K562 (cell line): ENCODE measurements around the gene TXK. TPM values are rescaled to one million over a fixed set of nuclear protein-coding genes. Genes with fewer than 3 reads are reported as not detected.

Experiments used
- ATAC-seq: fragments of 200-7000 bp; cut with Tn5 transposase; 3 replicates; pipeline ENCODE4 v1.9.1; 2020; ENCODE audit warnings: moderate library complexity
- BruUV-seq: library from RNA; stranded (reverse); fragments of 400-500 nt; replicated peaks from 2 replicates; lab custom pipeline; 2021; lab: Mats Ljungman, UMichigan
- CTCF ChIA-PET: fragments of 300-600 bp; formaldehyde crosslinking; extraction: SDS; loops from one replicate; lab custom pipeline; 2021; ENCODE audit warnings: low intra/inter-chr PET ratio; lab: Yijun Ruan, JAX
- POLR2A ChIA-PET: fragments of 300-600, 350-650 bp; sonication (Branson Sonifier 250); formaldehyde crosslinking; extraction: SDS; loops from one replicate; lab custom pipeline; 2021; ENCODE audit warnings: antibody characterized with exemption, inconsistent platforms; lab: Yijun Ruan, JAX
- DNase-seq, 4 experiments: peaks; one replicate each; pipeline versions ENCODE4 v3.0.0 to v3.0.0-alpha.2; 2011 to 2018; ENCODE audit warnings: low spot score in 3 of 4, mixed read lengths in 3 of 4; ENCODE audit errors: extremely low read depth in 1 of 4
- FAIRE-seq: peaks from 2 replicates; lab custom pipeline; 2011; peaks lifted over from hg19 to GRCh38; lab: Jason Lieb, UNC
- H2AFZ ChIP-seq: 2 replicates; pipeline ENCODE4 v1.6.0; 2011; ENCODE audit warnings: low read depth, low read length, control low read depth, inconsistent platforms
- H3K27ac ChIP-seq: fragments of 200-600 bp; 3 replicates; pipeline ENCODE4 v1.8.0; 2011; ENCODE audit warnings: low read depth, mild to moderate bottlenecking, control low read depth, inconsistent platforms, low read length, moderate library complexity, mixed read lengths; ENCODE audit errors: extremely low read depth
- H3K27me3 ChIP-seq, 2 experiments: fragments of 300-600 bp in 1 of 2; 2 replicates in 1 of 2; 3 replicates in 1 of 2; pipeline versions ENCODE4 v1.6.0 to v1.8.0; 2011; ENCODE audit warnings: inconsistent platforms in 2 of 2, low read length in 2 of 2, mild to moderate bottlenecking in 1 of 2, mixed read lengths in 1 of 2, moderate library complexity in 1 of 2; ENCODE audit not compliant: control insufficient read depth in 2 of 2, insufficient read depth in 2 of 2
- H3K36me3 ChIP-seq: fragments of 300-600 bp; 3 replicates; pipeline ENCODE4 v1.8.0; 2011; ENCODE audit warnings: mild to moderate bottlenecking, low read length, inconsistent platforms; ENCODE audit not compliant: control insufficient read depth, insufficient read depth
- H3K4me1 ChIP-seq, 2 experiments: fragments of 200-600 bp in 1 of 2; replicated peaks in 1 of 2; 2 replicates in 1 of 2; 3 replicates in 1 of 2; pipeline versions ENCODE4 v1.5.1 to v1.8.0; 2011; ENCODE audit warnings: inconsistent platforms in 2 of 2, low read length in 2 of 2, mild to moderate bottlenecking in 1 of 2, mixed read lengths in 1 of 2, moderate library complexity in 1 of 2; ENCODE audit not compliant: control insufficient read depth in 2 of 2, insufficient read depth in 2 of 2
- H3K4me2 ChIP-seq: 2 replicates; pipeline ENCODE4 v1.6.1; 2011; ENCODE audit warnings: low read length, control low read depth, inconsistent platforms, mixed read lengths; ENCODE audit not compliant: insufficient read depth
- H3K4me3 ChIP-seq: fragments of 200-600 bp; sonication (generic), shearing (Covaris generic); 2 replicates; pipeline ENCODE4 v1.5.1; 2016; ENCODE audit warnings: control low read depth, inconsistent platforms
- H3K79me2 ChIP-seq: fragments of 200-600 bp; 3 replicates; pipeline ENCODE4 v1.8.0; 2011; ENCODE audit warnings: low read length, inconsistent platforms; ENCODE audit not compliant: control insufficient read depth, insufficient read depth
- H3K9ac ChIP-seq, 2 experiments: 2 replicates each; pipeline versions ENCODE4 v1.6.0 to v1.6.1; 2011; ENCODE audit warnings: low read depth in 2 of 2, low read length in 2 of 2, control low read depth in 1 of 2, inconsistent platforms in 1 of 2, mild to moderate bottlenecking in 1 of 2, mixed read lengths in 1 of 2; ENCODE audit not compliant: insufficient read depth in 1 of 2
- H3K9me1 ChIP-seq: one replicate; pipeline ENCODE4 v1.6.0; 2011; ENCODE audit warnings: inconsistent platforms, mild to moderate bottlenecking, low read length, moderate library complexity; ENCODE audit not compliant: control insufficient read depth, insufficient read depth
- H3K9me3 ChIP-seq: replicated peaks from 2 replicates; pipeline ENCODE4 v1.5.1; 2011; ENCODE audit warnings: low read depth, low read length, inconsistent platforms; ENCODE audit not compliant: control insufficient read depth, insufficient read depth
- H4K20me1 ChIP-seq: replicated peaks from 2 replicates; pipeline ENCODE4 v1.6.1; 2011; ENCODE audit warnings: low read length, inconsistent platforms, mixed read lengths; ENCODE audit not compliant: control insufficient read depth, insufficient read depth
- GATA2 ChIP-seq: sonication (generic); formaldehyde crosslinking; IDR thresholded peaks from 2 replicates; pipeline ENCODE4 v1.4.0; 2020; ENCODE audit warnings: mild to moderate bottlenecking, missing genetic modification reagents
- KHSRP ChIP-seq: fragments of 450-650 bp; IDR thresholded peaks from 2 replicates; pipeline ENCODE4 v1.6.1; 2017
- MITF ChIP-seq: IDR thresholded peaks from 2 replicates; pipeline ENCODE4 v1.6.1; 2014; ENCODE audit warnings: antibody characterized with exemption
- NR4A1 ChIP-seq, 2 experiments: fragments of 250-450 bp in 1 of 2; fragments of 450-650 bp in 1 of 2; sonication (Bioruptor Pico) in 1 of 2; IDR thresholded peaks; 2 replicates each; pipeline versions ENCODE4 v1.4.0 to v1.6.1; 2016 to 2020; ENCODE audit warnings: mild to moderate bottlenecking in 2 of 2, missing compliant biosample characterization in 1 of 2, missing genetic modification characterization in 1 of 2, moderate library complexity in 1 of 2
- NUFIP1 ChIP-seq: fragments of 450-650 bp; IDR thresholded peaks from 2 replicates; pipeline ENCODE4 v1.6.1; 2018; ENCODE audit not compliant: partially characterized antibody
- TEAD4 ChIP-seq, 2 experiments: sonication (generic) in 1 of 2; formaldehyde crosslinking in 1 of 2; IDR thresholded peaks; 2 replicates each; pipeline versions ENCODE4 v1.6.1 to v1.8.0; 2012 to 2022; ENCODE audit warnings: borderline replicate concordance in 1 of 2, inconsistent platforms in 1 of 2, low read length in 1 of 2, mild to moderate bottlenecking in 1 of 2, missing genetic modification reagents in 1 of 2
- ZKSCAN8 ChIP-seq: fragments of 200-800 bp; sonication (Bioruptor generic); IDR thresholded peaks from 2 replicates; pipeline ENCODE4 v1.6.1; 2016; ENCODE audit warnings: missing genetic modification characterization, missing compliant biosample characterization
- ZNF444 ChIP-seq: fragments of 250-450 bp; sonication (Bioruptor Pico); IDR thresholded peaks from 2 replicates; pipeline ENCODE4 v1.4.0; 2020; ENCODE audit warnings: mild to moderate bottlenecking, moderate library complexity
- ZNF584 ChIP-seq: fragments of 200-800 bp; sonication (Bioruptor generic); IDR thresholded peaks from 2 replicates; pipeline ENCODE4 v1.6.1; 2016; ENCODE audit warnings: low read depth, mild to moderate bottlenecking, missing genetic modification characterization, missing compliant biosample characterization
- ZNF778 ChIP-seq: fragments of 450-650 bp; formaldehyde crosslinking; IDR thresholded peaks from 2 replicates; pipeline ENCODE4 v1.4.0; 2020; ENCODE audit warnings: mild to moderate bottlenecking, moderate library complexity
- WGBS: fragments of 100-300 bp; shearing (Covaris generic); methylation state at CpG from one replicate; pipeline ENCODE4 v1.1.6; 2016; ENCODE audit warnings: low coverage, mixed read lengths; ENCODE audit not compliant: insufficient coverage; ENCODE audit errors: missing lambda C conversion rate; 5-methylcytosine and 5-hydroxymethylcytosine counted together
- in situ Hi-C: fragments of 300-500 bp; cut with MboI; formaldehyde crosslinking; loops from 4 replicates; pipeline ENCODE4 v1.15.0; 2018; ENCODE audit warnings: inconsistent platforms, mixed read lengths
- intact Hi-C: fragments of 100-400 bp; cut with micrococcal nuclease; formaldehyde crosslinking; loops from 2 replicates; pipeline ENCODE4 v1.14.2; 2022
- polyA plus RNA-seq, 8 experiments: library from polyadenylated mRNA; depleted of rRNA in 4 of 8; stranded (reverse) in 5 of 8; unstranded in 3 of 8; fragments of >200 nt; fragmentation: Nextera tagmentation in 2 of 8; fragmentation: Illumina TruSeq in 1 of 8; extraction: Ambion mirVana in 2 of 8; extraction: Trizol in 1 of 8; gene quantifications; 2 replicates each; pipeline versions ENCODE4 v1.2.1 to v1.2.3, GENCODE V29; 2011 to 2014; ENCODE audit warnings: inconsistent platforms in 1 of 8, missing spikeins in 1 of 8
- total RNA-seq, 7 experiments: library from RNA; depleted of rRNA in 6 of 7; stranded (reverse); fragments of >200 nt in 6 of 7; fragmentation: Illumina TruSeq in 2 of 7; extraction: Trizol in 2 of 7; gene quantifications; 2 replicates each; pipeline versions ENCODE4 v1.2.1 to v1.2.3, GENCODE V29; 2011 to 2021; ENCODE audit warnings: low replicate concordance in 1 of 7
- TF ChIP-seq, protein P1 (sequence below): fragments of 250-450 bp; sonication (Bioruptor Pico); IDR thresholded peaks from 2 replicates; pipeline ENCODE4 v1.8.0; 2022; ENCODE audit warnings: moderate library complexity, mild to moderate bottlenecking, inconsistent platforms
- TF ChIP-seq, protein P2 (sequence below): fragments of 450-650 bp; formaldehyde crosslinking; conservative IDR thresholded peaks from 2 replicates; pipeline ENCODE4 v1.4.0; 2022; ENCODE audit warnings: mild to moderate bottlenecking, missing genetic modification characterization
- TF ChIP-seq, protein P3 (sequence below): fragments of 250-450 bp; sonication (Bioruptor Pico); IDR thresholded peaks from 2 replicates; pipeline ENCODE4 v1.5.0; 2021

The TXK gene
- total and polyA plus RNA-seq, 9 of the 15 experiments (the other 6 are each of a cell fraction or from before 2014, with no cell fraction given) = 0.24 to 1.1 (median 0.45) TPM; not detected in 1

GRCh38 chr4:48078425-48078824 is 55.6 kb downstream of the TXK start:
- H4K20me1 ChIP-seq = no peaks in the 10 kb centered on the region
- ATAC-seq = no peak
- no peak overlapping the region for H3K9ac ChIP-seq
- H2AFZ ChIP-seq = no peak overlapping the region
- DNase-seq = no peak
- H3K9me3 ChIP-seq = no peaks in the 10 kb centered on the region
- no peaks in the 10 kb centered on the region; a peak in 1 of 5 replicates for H3K4me1 ChIP-seq
- in situ Hi-C loops = no loop called here
- H3K79me2 ChIP-seq = no peaks in the 10 kb centered on the region
- no peaks in the 10 kb centered on the region for H3K27me3 ChIP-seq
- intact Hi-C loops = no loop called here
- FAIRE-seq = no peak
- BruUV-seq = no TSS peak
- H3K4me3 ChIP-seq = no peak overlapping the region
- no peak overlapping the region for H3K4me2 ChIP-seq
- no peaks in the 10 kb centered on the region for H3K36me3 ChIP-seq
- CTCF ChIA-PET = no interaction called here
- WGBS = 13% methylated on average over 2 of the region's 2 CpGs
- POLR2A ChIA-PET = no interaction called here
- H3K27ac ChIP-seq = no peak overlapping the region
- H3K9me1 ChIP-seq = no peaks in the 10 kb centered on the region
- no peak for TF ChIP-seq ZNF584 (CRISPR knock-in tag)
- TF ChIP-seq, protein P1, sequence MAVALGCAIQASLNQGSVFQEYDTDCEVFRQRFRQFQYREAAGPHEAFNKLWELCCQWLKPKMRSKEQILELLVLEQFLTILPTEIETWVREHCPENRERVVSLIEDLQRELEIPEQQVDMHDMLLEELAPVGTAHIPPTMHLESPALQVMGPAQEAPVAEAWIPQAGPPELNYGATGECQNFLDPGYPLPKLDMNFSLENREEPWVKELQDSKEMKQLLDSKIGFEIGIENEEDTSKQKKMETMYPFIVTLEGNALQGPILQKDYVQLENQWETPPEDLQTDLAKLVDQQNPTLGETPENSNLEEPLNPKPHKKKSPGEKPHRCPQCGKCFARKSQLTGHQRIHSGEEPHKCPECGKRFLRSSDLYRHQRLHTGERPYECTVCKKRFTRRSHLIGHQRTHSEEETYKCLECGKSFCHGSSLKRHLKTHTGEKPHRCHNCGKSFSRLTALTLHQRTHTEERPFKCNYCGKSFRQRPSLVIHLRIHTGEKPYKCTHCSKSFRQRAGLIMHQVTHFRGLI (CRISPR knock-in tag) = no peak
- TF ChIP-seq NR4A1 (CRISPR knock-in tag; IDR thresholded peaks at IDR 0.05) = no peak
- TF ChIP-seq NR4A1 (tag; IDR thresholded peaks at IDR 0.05) = no peak
- TF ChIP-seq GATA2 (CRISPR knock-in tag) = no peak
- TF ChIP-seq NUFIP1 = no peak
- TF ChIP-seq ZNF444 = no peak
- no peak for TF ChIP-seq KHSRP
- TF ChIP-seq TEAD4 (IDR thresholded peaks at IDR 0.05; ENCODE audit: low read length) = no peak
- no peak for TF ChIP-seq TEAD4 (CRISPR knock-in tag; IDR thresholded peaks at IDR 0.05; ENCODE audit: borderline replicate concordance)
- TF ChIP-seq ZKSCAN8 (CRISPR knock-in tag) = no peak
- TF ChIP-seq, protein P2, sequence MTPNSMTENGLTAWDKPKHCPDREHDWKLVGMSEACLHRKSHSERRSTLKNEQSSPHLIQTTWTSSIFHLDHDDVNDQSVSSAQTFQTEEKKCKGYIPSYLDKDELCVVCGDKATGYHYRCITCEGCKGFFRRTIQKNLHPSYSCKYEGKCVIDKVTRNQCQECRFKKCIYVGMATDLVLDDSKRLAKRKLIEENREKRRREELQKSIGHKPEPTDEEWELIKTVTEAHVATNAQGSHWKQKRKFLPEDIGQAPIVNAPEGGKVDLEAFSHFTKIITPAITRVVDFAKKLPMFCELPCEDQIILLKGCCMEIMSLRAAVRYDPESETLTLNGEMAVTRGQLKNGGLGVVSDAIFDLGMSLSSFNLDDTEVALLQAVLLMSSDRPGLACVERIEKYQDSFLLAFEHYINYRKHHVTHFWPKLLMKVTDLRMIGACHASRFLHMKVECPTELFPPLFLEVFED = no peak
- TF ChIP-seq MITF = no peak
- TF ChIP-seq, protein P3, sequence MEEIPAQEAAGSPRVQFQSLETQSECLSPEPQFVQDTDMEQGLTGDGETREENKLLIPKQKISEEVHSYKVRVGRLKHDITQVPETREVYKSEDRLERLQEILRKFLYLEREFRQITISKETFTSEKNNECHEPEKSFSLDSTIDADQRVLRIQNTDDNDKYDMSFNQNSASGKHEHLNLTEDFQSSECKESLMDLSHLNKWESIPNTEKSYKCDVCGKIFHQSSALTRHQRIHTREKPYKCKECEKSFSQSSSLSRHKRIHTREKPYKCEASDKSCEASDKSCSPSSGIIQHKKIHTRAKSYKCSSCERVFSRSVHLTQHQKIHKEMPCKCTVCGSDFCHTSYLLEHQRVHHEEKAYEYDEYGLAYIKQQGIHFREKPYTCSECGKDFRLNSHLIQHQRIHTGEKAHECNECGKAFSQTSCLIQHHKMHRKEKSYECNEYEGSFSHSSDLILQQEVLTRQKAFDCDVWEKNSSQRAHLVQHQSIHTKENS = no peak
- no peak for TF ChIP-seq ZNF778 (CRISPR knock-in tag)
